Uterus (tissue), 2 donors: ENCODE measurements around the gene CELSR1.

ENCODE experiments used
- POLR2A ChIP-seq, 2 donors: fragments of 450-650 bp; IDR thresholded peaks; one replicate each; pipeline ENCODE4 v1.6.1; 2016; ENCODE audit warnings: antibody characterized with exemption in 2 of 2, mild to moderate bottlenecking in 1 of 2, moderate library complexity in 1 of 2
- TF ChIP-seq, protein P1 (sequence below), 4 experiments: fragments of 200-600 bp in 2 of 4; fragments of 450-650 bp in 2 of 4; sonication (generic) in 2 of 4; IDR thresholded peaks; one replicate each; pipeline ENCODE4 v1.5.1; 2016 to 2019; ENCODE audit warnings: antibody characterized with exemption in 4 of 4, mild to moderate bottlenecking in 2 of 4, moderate library complexity in 1 of 4

DNA sequence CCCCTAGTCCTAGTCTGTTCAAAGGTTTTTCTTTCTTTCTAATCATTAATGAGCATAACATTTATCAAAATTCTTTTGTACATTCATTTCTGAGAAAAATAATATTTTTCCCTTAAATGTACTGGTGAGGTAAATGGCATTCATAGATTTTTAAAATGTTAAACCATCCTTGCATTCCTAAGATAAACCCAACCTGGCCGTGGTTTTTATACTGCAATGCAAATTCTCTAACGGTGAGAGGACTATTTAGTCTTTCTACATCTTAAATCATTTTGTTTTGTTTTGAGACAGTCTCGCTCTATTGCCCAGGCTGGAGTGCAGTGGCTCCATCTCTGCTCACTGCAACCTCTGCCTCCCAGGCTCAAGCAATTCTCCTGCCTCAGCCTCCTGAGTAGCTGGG, 161.3 kb downstream of the CELSR1 start:
- TF ChIP-seq, protein P1, sequence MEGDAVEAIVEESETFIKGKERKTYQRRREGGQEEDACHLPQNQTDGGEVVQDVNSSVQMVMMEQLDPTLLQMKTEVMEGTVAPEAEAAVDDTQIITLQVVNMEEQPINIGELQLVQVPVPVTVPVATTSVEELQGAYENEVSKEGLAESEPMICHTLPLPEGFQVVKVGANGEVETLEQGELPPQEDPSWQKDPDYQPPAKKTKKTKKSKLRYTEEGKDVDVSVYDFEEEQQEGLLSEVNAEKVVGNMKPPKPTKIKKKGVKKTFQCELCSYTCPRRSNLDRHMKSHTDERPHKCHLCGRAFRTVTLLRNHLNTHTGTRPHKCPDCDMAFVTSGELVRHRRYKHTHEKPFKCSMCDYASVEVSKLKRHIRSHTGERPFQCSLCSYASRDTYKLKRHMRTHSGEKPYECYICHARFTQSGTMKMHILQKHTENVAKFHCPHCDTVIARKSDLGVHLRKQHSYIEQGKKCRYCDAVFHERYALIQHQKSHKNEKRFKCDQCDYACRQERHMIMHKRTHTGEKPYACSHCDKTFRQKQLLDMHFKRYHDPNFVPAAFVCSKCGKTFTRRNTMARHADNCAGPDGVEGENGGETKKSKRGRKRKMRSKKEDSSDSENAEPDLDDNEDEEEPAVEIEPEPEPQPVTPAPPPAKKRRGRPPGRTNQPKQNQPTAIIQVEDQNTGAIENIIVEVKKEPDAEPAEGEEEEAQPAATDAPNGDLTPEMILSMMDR (IDR thresholded peaks at IDR 0.05), result no peak
- TF ChIP-seq POLR2A (IDR thresholded peaks at IDR 0.05), result no peak
